Measurements from ENCODE around the gene NUP54.

Gene NUP54

GRCh38 chr4:76148142-76148865 lies at the start of gene NUP54:
NUP54 (minus strand) TSS chr4:76148397; CDS start chr4:76148374, 23 bp downstream.
- DNase-seq = peak; percentile 92

- no peak for DNase-seq
Measured at GRCh38 chr4:76197031-76197743, 49.0 kb upstream of the NUP54 start.

GRCh38 chr4:76196376-76196775 lies 48.2 kb upstream of the NUP54 start:
- no peak for DNase-seq

- DNase-seq = no peak
Measured at GRCh38 chr4:76195326-76195725, 47.1 kb upstream of the NUP54 start.

- no peak for DNase-seq
Measured at GRCh38 chr4:76194325-76194724, 46.1 kb upstream of the NUP54 start.

- no peak for DNase-seq
Measured at GRCh38 chr4:76192236-76192635, 44.0 kb upstream of the NUP54 start.

- DNase-seq = no peak
Measured at GRCh38 chr4:76188557-76188956, 40.4 kb upstream of the NUP54 start.

GRCh38 chr4:76188149-76188548 lies 40.0 kb upstream of the NUP54 start:
- no peak for DNase-seq

- DNase-seq = no peak
Measured at GRCh38 chr4:76187152-76187551, 39.0 kb upstream of the NUP54 start.

- DNase-seq = no peak
Measured at GRCh38 chr4:76182463-76182862, 34.3 kb upstream of the NUP54 start.

GRCh38 chr4:76179398-76180318 lies 31.5 kb upstream of the NUP54 start:
- peak; percentile 71 for DNase-seq

GRCh38 chr4:76178296-76178695 lies 30.1 kb upstream of the NUP54 start:
- no peak for DNase-seq

GRCh38 chr4:76177709-76178108 lies 29.5 kb upstream of the NUP54 start:
- DNase-seq = no peak

GRCh38 chr4:76175336-76175735 lies 27.1 kb upstream of the NUP54 start:
- no peak for DNase-seq

- no peak for DNase-seq
Measured at GRCh38 chr4:76174216-76174615, 26.0 kb upstream of the NUP54 start.

- DNase-seq = no peak
Measured at GRCh38 chr4:76168688-76169087, 20.5 kb upstream of the NUP54 start.

GRCh38 chr4:76166480-76166879 lies 18.3 kb upstream of the NUP54 start:
- no peak for DNase-seq

- DNase-seq = no peak
Measured at GRCh38 chr4:76160355-76160754, 12.2 kb upstream of the NUP54 start.

GRCh38 chr4:76156635-76157034 lies 8.4 kb upstream of the NUP54 start:
- no peak for DNase-seq

GRCh38 chr4:76155979-76156378 lies 7.8 kb upstream of the NUP54 start:
- no peak for DNase-seq

GRCh38 chr4:76153356-76153755 lies 5.2 kb upstream of the NUP54 start:
- DNase-seq = no peak

- DNase-seq = peak; percentile 22
Measured at GRCh38 chr4:76147454-76148141, 599 bp downstream of the NUP54 start.

GRCh38 chr4:76144546-76144945 lies 3.7 kb downstream of the NUP54 start:
- no peak for DNase-seq
